ENCODE measurements around the gene ACOT11. TPM values are rescaled to one million over a fixed set of nuclear protein-coding genes. Genes with fewer than 3 reads are reported as not detected.

Gene ACOT11
- total RNA-seq, 1 experiment from 2014 or later, result 1.9 TPM

DNA sequence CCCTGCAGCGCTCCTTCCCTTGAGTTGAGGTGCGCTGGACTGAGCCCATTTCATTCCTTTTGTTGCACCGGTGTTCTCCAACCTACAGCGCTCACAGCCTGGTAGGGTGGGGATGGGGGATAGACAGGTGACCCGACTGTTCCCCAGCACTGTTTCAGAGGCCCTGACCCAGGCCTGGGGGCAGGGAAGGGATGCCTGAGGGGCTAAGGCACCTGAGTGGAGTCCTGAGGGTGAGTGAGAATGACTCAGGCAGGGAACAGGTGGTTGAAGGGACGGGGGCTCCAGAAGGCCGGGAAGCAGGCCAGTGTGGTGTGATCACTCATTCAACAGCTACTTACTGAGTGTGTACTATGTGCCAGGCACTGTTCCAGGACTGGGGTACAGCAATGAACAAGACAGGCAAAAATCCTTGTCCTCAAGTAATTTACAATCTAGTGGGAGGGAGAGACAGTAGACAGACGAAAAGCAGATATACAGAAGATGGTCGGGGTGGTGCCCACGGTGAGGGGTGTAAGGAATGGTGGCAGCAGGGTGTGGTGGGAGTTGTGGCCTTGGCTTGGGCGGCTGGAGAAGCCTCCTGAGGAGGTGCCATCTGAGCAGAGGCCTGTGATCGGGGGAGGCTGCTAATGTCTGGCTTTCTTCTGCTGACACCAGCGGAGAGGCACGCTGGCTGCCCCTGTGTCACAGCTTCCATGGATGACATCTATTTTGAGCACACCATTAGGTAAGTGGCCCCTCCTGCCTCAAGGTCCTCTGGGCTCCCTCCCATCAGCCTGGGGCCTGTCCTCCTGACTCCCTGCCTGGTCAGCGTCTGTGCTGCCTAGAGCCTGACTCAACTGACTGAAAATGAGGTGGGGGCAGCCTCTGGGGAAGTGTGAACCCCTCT lies 37.4 kb downstream of the ACOT11 start:
- no TSS peak for BruUV-seq (replicated peaks)
- DNase-seq (ENCODE audit: low read depth, low spot score), result no peak
- CTCF ChIA-PET, result no interaction called here
- TF ChIP-seq SIN3A (IDR thresholded peaks at IDR 0.05; ENCODE audit: borderline replicate concordance, insufficient read depth, low read depth, low read length) (no peak), POLR2AphosphoS5 (IDR thresholded peaks at IDR 0.05; ENCODE audit: low read depth, low read length) (no peak), TCF7L2 (IDR thresholded peaks at IDR 0.05; ENCODE audit: low read depth, low read length) (no peak)
- TF ChIP-seq, protein P1, sequence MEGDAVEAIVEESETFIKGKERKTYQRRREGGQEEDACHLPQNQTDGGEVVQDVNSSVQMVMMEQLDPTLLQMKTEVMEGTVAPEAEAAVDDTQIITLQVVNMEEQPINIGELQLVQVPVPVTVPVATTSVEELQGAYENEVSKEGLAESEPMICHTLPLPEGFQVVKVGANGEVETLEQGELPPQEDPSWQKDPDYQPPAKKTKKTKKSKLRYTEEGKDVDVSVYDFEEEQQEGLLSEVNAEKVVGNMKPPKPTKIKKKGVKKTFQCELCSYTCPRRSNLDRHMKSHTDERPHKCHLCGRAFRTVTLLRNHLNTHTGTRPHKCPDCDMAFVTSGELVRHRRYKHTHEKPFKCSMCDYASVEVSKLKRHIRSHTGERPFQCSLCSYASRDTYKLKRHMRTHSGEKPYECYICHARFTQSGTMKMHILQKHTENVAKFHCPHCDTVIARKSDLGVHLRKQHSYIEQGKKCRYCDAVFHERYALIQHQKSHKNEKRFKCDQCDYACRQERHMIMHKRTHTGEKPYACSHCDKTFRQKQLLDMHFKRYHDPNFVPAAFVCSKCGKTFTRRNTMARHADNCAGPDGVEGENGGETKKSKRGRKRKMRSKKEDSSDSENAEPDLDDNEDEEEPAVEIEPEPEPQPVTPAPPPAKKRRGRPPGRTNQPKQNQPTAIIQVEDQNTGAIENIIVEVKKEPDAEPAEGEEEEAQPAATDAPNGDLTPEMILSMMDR (IDR thresholded peaks at IDR 0.05), result no peak
- TF ChIP-seq, protein P2, sequence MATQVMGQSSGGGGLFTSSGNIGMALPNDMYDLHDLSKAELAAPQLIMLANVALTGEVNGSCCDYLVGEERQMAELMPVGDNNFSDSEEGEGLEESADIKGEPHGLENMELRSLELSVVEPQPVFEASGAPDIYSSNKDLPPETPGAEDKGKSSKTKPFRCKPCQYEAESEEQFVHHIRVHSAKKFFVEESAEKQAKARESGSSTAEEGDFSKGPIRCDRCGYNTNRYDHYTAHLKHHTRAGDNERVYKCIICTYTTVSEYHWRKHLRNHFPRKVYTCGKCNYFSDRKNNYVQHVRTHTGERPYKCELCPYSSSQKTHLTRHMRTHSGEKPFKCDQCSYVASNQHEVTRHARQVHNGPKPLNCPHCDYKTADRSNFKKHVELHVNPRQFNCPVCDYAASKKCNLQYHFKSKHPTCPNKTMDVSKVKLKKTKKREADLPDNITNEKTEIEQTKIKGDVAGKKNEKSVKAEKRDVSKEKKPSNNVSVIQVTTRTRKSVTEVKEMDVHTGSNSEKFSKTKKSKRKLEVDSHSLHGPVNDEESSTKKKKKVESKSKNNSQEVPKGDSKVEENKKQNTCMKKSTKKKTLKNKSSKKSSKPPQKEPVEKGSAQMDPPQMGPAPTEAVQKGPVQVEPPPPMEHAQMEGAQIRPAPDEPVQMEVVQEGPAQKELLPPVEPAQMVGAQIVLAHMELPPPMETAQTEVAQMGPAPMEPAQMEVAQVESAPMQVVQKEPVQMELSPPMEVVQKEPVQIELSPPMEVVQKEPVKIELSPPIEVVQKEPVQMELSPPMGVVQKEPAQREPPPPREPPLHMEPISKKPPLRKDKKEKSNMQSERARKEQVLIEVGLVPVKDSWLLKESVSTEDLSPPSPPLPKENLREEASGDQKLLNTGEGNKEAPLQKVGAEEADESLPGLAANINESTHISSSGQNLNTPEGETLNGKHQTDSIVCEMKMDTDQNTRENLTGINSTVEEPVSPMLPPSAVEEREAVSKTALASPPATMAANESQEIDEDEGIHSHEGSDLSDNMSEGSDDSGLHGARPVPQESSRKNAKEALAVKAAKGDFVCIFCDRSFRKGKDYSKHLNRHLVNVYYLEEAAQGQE (IDR thresholded peaks at IDR 0.05; ENCODE audit: insufficient read depth in 1 of 2, low read depth in 2 of 2, low read length in 1 of 2), result no peak
- ATAC-seq, result no peak
- Histone ChIP-seq H3K27me3 (ENCODE audit: control insufficient read depth, insufficient read depth, low read length) (no peaks in the 10 kb centered on the region), H3K9me3 (ENCODE audit: control insufficient read depth, insufficient read depth, low read depth, low read length) (no peaks in the 10 kb centered on the region), H3K4me1 (ENCODE audit: control insufficient read depth, insufficient read depth, low read length) (no peaks in the 10 kb centered on the region), H3K36me3 (ENCODE audit: control insufficient read depth, insufficient read depth, low read length) (no peaks in the 10 kb centered on the region), H3K27ac (ENCODE audit: low read length) (no peak overlapping the region), H3K4me3 (ENCODE audit: low read depth in 2 of 2, low read length in 2 of 2) (no peak overlapping the region)
- in situ Hi-C loops (cut with HindIII; ENCODE audit: low pct_unique_long_range_greater_than_20kb, low sequenced_read_pairs), result no loop called here
- POLR2A ChIA-PET, result no interaction called here
- intact Hi-C loops (cut with micrococcal nuclease; ENCODE audit: unreplicated experiment), result no loop called here

DNA sequence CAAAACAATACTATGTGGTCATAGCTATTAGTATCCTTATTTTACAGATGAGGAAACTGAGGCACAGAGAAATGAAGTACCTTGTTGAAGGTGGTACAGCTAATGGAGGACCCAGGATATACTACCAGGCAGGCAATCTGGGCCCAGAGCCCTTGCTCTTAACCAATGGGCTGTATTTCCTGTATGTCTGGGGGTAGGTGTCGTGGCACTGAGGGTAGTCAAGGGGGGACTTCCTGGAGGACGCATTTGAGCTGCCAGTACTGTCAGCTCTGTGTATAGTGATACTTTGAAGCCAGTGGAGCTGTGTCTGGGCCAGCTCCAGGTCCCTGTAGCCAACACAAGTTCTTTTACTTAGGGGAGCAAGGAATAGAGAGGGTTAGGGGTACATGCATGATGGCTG lies 40.3 kb downstream of the ACOT11 start:
- H3K4me1 ChIP-seq (ENCODE audit: control insufficient read depth, insufficient read depth, low read length), result no peaks in the 10 kb centered on the region
- no TSS peak for BruUV-seq (replicated peaks)
- no peaks in the 10 kb centered on the region for H3K36me3 ChIP-seq (ENCODE audit: control insufficient read depth, insufficient read depth, low read length)
- TF ChIP-seq TCF7L2 (IDR thresholded peaks at IDR 0.05; ENCODE audit: low read depth, low read length), result no peak
- TF ChIP-seq, protein P1 (IDR thresholded peaks at IDR 0.05), result no peak
- no peak for TF ChIP-seq POLR2AphosphoS5 (IDR thresholded peaks at IDR 0.05; ENCODE audit: low read depth, low read length)
- H3K9me3 ChIP-seq (ENCODE audit: control insufficient read depth, insufficient read depth, low read depth, low read length), result no peaks in the 10 kb centered on the region
- ChIA-PET POLR2A (no interaction called here), CTCF (interaction anchor here (0.6 kb wide), 1 partner anchor 9 kb away, joined by 3 read pairs; no protein-coding TSS in a partner anchor)
- no peaks in the 10 kb centered on the region for H3K27me3 ChIP-seq (ENCODE audit: control insufficient read depth, insufficient read depth, low read length)
- DNase-seq (ENCODE audit: low read depth, low spot score) (no peak), ATAC-seq (no peak)
- no peak overlapping the region for H3K4me3 ChIP-seq (ENCODE audit: low read depth in 2 of 2, low read length in 2 of 2)
- no peak overlapping the region for H3K27ac ChIP-seq (ENCODE audit: low read length)
- in situ Hi-C loops (cut with HindIII; ENCODE audit: low pct_unique_long_range_greater_than_20kb, low sequenced_read_pairs), result no loop called here
- intact Hi-C loops (cut with micrococcal nuclease; ENCODE audit: unreplicated experiment), result no loop called here
